ENCODE measurements around the gene PPARA. TPM values are rescaled to one million over a fixed set of nuclear protein-coding genes. Genes with fewer than 3 reads are reported as not detected.

PPARA gene
- polyA plus RNA-seq, 1 of the 3 experiments (the other 2 are of a cell fraction), result 4.5 TPM

- no peak for TF ChIP-seq USF1 (IDR thresholded peaks at IDR 0.05; ENCODE audit: borderline replicate concordance, low read depth)
- TF ChIP-seq RAD21 (IDR thresholded peaks at IDR 0.05; ENCODE audit: low read length), result no peak
- no peak for TF ChIP-seq IRF3 (IDR thresholded peaks at IDR 0.05; ENCODE audit: low read depth, low read length)
- TF ChIP-seq POLR2AphosphoS5 (IDR thresholded peaks at IDR 0.05; ENCODE audit: low read depth, low read length), result no peak
- no peak for TF ChIP-seq GATA2 (CRISPR knock-in tag; IDR thresholded peaks at IDR 0.05)
- TF ChIP-seq MAX (IDR thresholded peaks at IDR 0.05; ENCODE audit: low read depth), result no peak
These were observed 28.6 kb upstream of the PPARA start (continued) for GRCh38 chr22:46121523-46122287.

GRCh38 chr22:46122511-46122971 lies 27.8 kb upstream of the PPARA start:
- peak; percentile 95 for DNase-seq
- 20% methylated on average over 1 of the region's 24 CpGs for WGBS (ENCODE audit: low lambda C conversion rate)
- Histone ChIP-seq H3K27me3 (ENCODE audit: insufficient read depth) (no peaks in the 10 kb centered on the region), H3K4me3 (ENCODE audit: low read depth in 2 of 2, low read length in 1 of 2) (no peak overlapping the region; a peak in 2 of 4 replicates), H3K4me1 (ENCODE audit: control insufficient read depth in 1 of 2, insufficient read depth in 2 of 2, low read depth in 1 of 2, low read length in 1 of 2) (peaks cover 0 to 29% of the 10 kb centered on the region in 2 experiments; a peak in 1 of 4 replicates), H4K20me1 (ENCODE audit: insufficient read depth) (peaks cover 23% of the 10 kb centered on the region), H3K9me2 (no peaks in the 10 kb centered on the region), H3K36me3 (replicated peaks in 1 of 2; ENCODE audit: control insufficient read depth in 1 of 2, insufficient read depth in 2 of 2, low read length in 1 of 2) (peaks cover 0 to 3% of the 10 kb centered on the region in 2 experiments), H2AFZ (ENCODE audit: low read depth) (no peak overlapping the region), H3K4me2 (no peak overlapping the region), H3K79me2 (ENCODE audit: insufficient read depth) (no peaks in the 10 kb centered on the region), H3K9ac (no peak overlapping the region), H3K9me3 (no peaks in the 10 kb centered on the region), H3F3A (replicated peaks; ENCODE audit: insufficient read depth) (peaks cover 30% of the 10 kb centered on the region), H3K27ac (ENCODE audit: low read depth in 2 of 2, low read length in 1 of 2) (no peak overlapping the region)
- ChIA-PET POLR2A (no interaction called here), CTCF (interaction anchor here (0.5 to 5.0 kb wide), 57 partner anchors 8 to 571 kb away, joined by 3 to 69 read pairs (median 5); partner anchors contain the start of genes GTSE1, PPARA, TRMU and TTC38)
- TF ChIP-seq USF1 (IDR thresholded peaks at IDR 0.05; ENCODE audit: borderline replicate concordance, low read depth) (peak; percentile 70; the same call in 1 of the 2 replicates), RXRA (IDR thresholded peaks at IDR 0.05; ENCODE audit: borderline replicate concordance, low read depth) (no peak), RAD21 (IDR thresholded peaks at IDR 0.05; ENCODE audit: low read length) (peak; percentile 88), USF2 (IDR thresholded peaks at IDR 0.05; ENCODE audit: borderline replicate concordance, low read depth, low read length) (0 out of 2 replicates have a peak, but pooled peaks have one; percentile 20), GABPA (IDR thresholded peaks at IDR 0.05; ENCODE audit: low read depth) (no peak), NFIC (IDR thresholded peaks at IDR 0.05; ENCODE audit: borderline replicate concordance) (no peak), RCOR1 (IDR thresholded peaks at IDR 0.05; ENCODE audit: low read length) (no peak), CHD2 (IDR thresholded peaks at IDR 0.05; ENCODE audit: low read length, partially characterized antibody) (peak; percentile 56), MXI1 (IDR thresholded peaks at IDR 0.05; ENCODE audit: low read depth, low read length) (peak; percentile 89; the same call in 1 of the 2 replicates), MAX (IDR thresholded peaks at IDR 0.05; ENCODE audit: low read depth) (peak; percentile 96), GATA2 (CRISPR knock-in tag; IDR thresholded peaks at IDR 0.05) (no peak), CTCF (IDR thresholded peaks at IDR 0.05) (peak; percentile 91), TCF12 (IDR thresholded peaks at IDR 0.05) (no peak), SMC3 (IDR thresholded peaks at IDR 0.05; ENCODE audit: low read depth, low read length) (peak; percentile 93), ELF1 (IDR thresholded peaks at IDR 0.05) (no peak), SIN3A (IDR thresholded peaks at IDR 0.05; ENCODE audit: borderline replicate concordance, low read depth, low read length) (peak; percentile 48; the same call in 1 of the 2 replicates), ZBTB33 (IDR thresholded peaks at IDR 0.05; ENCODE audit: borderline replicate concordance, low read depth) (no peak), FOXJ3 (CRISPR knock-in tag; IDR thresholded peaks at IDR 0.05) (no peak), POLR2AphosphoS5 (IDR thresholded peaks at IDR 0.05; ENCODE audit: low read depth, low read length) (no peak)
